HL-60 (cell line): ENCODE measurements around the gene ARID3C.

Experiments used
- DNase-seq, 2 experiments: peaks; one replicate each; pipeline ENCODE4 v3.0.0-alpha.2; 2010 to 2020; ENCODE audit warnings: low read depth in 1 of 2, low spot score in 1 of 2
- H3K27ac ChIP-seq: fragments of 250-450 bp; sonication (Bioruptor Pico); replicated peaks from 2 replicates; pipeline ENCODE4 v1.5.1; 2020; ENCODE audit warnings: mild to moderate bottlenecking, moderate library complexity
- H3K27me3 ChIP-seq: fragments of 250-450 bp; sonication (Bioruptor Pico); 2 replicates; pipeline ENCODE4 v1.5.1; 2021; ENCODE audit warnings: mild to moderate bottlenecking, moderate library complexity; ENCODE audit not compliant: insufficient read depth, poor library complexity, severe bottlenecking
- H3K4me3 ChIP-seq: replicated peaks from 2 replicates; pipeline ENCODE4 v1.5.1; 2011; ENCODE audit warnings: mild to moderate bottlenecking, control low read depth, low read length; ENCODE audit not compliant: insufficient read depth
- GABPA ChIP-seq: IDR thresholded peaks from 2 replicates; pipeline ENCODE4 v1.6.1; 2012; ENCODE audit warnings: low read depth
- POLR2AphosphoS5 ChIP-seq: IDR thresholded peaks from 2 replicates; pipeline ENCODE4 v1.6.1; 2012; ENCODE audit warnings: low read depth
- SPI1 ChIP-seq: IDR thresholded peaks from 2 replicates; pipeline ENCODE4 v1.6.1; 2012; ENCODE audit warnings: low read depth, mild to moderate bottlenecking, borderline replicate concordance
- TF ChIP-seq, protein P1 (sequence below): IDR thresholded peaks from one replicate; pipeline ENCODE4 v1.5.1; 2011; ENCODE audit warnings: low read length, control low read depth, inconsistent platforms; ENCODE audit not compliant: insufficient read depth
- TF ChIP-seq, protein P2 (sequence below): IDR thresholded peaks from 2 replicates; pipeline ENCODE4 v1.6.1; 2012; ENCODE audit warnings: low read depth; ENCODE audit not compliant: insufficient replicate concordance

Gene ARID3C

DNA sequence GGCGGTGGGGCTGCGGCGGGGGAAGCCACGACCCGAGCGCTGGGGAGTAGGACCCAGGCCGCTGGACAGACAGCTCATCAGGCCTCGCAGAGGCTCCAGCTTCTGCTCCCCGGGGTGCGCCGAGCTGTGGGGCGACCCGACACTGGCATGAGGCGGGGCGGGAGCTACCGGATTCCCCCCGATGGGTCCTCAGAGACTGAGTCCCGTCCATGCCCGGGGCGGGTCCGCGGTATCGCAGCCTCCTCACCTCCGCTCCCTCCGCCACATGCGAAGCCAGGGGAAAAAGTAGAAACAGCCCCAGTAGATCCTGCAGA lies 36.2 kb upstream of the ARID3C start:
- DNase-seq = peak in 1 of 2 experiments; percentile 9
- H3K4me3 ChIP-seq = peak overlapping the region; percentile 47
- H3K27ac ChIP-seq = peak overlapping the region; percentile 61
- TF ChIP-seq, protein P1, sequence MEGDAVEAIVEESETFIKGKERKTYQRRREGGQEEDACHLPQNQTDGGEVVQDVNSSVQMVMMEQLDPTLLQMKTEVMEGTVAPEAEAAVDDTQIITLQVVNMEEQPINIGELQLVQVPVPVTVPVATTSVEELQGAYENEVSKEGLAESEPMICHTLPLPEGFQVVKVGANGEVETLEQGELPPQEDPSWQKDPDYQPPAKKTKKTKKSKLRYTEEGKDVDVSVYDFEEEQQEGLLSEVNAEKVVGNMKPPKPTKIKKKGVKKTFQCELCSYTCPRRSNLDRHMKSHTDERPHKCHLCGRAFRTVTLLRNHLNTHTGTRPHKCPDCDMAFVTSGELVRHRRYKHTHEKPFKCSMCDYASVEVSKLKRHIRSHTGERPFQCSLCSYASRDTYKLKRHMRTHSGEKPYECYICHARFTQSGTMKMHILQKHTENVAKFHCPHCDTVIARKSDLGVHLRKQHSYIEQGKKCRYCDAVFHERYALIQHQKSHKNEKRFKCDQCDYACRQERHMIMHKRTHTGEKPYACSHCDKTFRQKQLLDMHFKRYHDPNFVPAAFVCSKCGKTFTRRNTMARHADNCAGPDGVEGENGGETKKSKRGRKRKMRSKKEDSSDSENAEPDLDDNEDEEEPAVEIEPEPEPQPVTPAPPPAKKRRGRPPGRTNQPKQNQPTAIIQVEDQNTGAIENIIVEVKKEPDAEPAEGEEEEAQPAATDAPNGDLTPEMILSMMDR = no peak
- TF ChIP-seq POLR2AphosphoS5 = no peak
- no peak for TF ChIP-seq SPI1
- no peak for TF ChIP-seq GABPA
- TF ChIP-seq, protein P2, sequence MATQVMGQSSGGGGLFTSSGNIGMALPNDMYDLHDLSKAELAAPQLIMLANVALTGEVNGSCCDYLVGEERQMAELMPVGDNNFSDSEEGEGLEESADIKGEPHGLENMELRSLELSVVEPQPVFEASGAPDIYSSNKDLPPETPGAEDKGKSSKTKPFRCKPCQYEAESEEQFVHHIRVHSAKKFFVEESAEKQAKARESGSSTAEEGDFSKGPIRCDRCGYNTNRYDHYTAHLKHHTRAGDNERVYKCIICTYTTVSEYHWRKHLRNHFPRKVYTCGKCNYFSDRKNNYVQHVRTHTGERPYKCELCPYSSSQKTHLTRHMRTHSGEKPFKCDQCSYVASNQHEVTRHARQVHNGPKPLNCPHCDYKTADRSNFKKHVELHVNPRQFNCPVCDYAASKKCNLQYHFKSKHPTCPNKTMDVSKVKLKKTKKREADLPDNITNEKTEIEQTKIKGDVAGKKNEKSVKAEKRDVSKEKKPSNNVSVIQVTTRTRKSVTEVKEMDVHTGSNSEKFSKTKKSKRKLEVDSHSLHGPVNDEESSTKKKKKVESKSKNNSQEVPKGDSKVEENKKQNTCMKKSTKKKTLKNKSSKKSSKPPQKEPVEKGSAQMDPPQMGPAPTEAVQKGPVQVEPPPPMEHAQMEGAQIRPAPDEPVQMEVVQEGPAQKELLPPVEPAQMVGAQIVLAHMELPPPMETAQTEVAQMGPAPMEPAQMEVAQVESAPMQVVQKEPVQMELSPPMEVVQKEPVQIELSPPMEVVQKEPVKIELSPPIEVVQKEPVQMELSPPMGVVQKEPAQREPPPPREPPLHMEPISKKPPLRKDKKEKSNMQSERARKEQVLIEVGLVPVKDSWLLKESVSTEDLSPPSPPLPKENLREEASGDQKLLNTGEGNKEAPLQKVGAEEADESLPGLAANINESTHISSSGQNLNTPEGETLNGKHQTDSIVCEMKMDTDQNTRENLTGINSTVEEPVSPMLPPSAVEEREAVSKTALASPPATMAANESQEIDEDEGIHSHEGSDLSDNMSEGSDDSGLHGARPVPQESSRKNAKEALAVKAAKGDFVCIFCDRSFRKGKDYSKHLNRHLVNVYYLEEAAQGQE = no peak
- H3K27me3 ChIP-seq = no peaks in the 10 kb centered on the region

DNA sequence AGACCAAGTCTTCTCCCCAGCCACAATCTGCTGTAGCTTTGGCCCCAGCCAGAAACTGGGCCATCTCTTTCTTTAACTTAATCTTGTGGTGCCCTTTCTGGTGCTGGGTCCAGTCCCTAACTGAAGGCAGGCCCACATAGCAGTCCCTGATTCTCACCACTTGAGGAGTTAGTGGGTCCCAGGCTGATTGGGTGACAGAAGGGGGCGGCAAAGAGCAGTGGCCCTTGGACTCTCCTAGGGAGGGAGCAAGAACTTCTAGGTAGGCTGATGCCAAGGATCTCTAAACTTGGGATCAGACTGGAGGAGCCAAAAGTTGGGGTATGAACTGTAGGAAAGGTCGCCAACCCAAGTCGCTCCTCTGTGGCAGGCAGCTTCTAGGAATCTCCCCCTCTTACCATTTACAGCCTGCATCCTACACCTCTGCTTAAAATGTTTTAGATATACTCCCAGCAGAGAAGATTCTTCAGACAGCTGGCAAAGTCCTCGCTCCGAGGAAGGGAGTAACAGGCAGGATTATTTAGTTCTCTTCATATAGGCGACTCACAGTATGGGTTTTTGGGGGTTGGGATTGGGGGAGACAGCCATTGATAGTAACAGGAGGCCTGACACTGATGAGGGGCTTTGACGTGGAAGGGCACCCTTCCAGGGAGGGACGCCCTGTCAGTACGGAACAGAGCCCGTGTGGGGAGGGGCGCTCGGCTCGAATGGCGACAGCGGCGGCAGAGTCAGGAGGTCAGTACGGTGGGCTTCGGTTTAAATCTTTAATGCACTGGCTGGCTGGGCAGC lies 35.6 kb upstream of the ARID3C start:
- no peaks in the 10 kb centered on the region for H3K27me3 ChIP-seq
- TF ChIP-seq, protein P2 = no peak
- TF ChIP-seq, protein P1 = peak; percentile 89
- DNase-seq = peak; percentile 49 to 79
- peak overlapping the region; percentile 61 for H3K27ac ChIP-seq
- peak overlapping the region; percentile 47 for H3K4me3 ChIP-seq

DNA sequence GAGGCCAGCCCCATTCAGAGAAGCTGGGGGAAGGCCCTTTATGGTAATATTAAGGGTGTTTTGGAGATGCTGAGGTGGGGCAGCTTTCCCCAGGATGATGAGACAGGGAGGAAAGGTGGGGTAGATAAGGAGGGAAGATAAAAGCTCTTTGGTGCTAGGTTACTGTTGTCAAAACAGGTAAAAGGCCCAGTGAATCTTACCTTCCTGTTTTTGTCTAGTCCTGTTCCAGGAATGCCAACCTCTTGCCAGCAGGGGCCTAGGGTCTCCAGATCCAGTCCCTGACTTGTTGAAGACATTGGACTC lies 34.4 kb upstream of the ARID3C start:
- Histone ChIP-seq H3K4me3 (no peak overlapping the region), H3K27ac (no peak overlapping the region), H3K27me3 (no peaks in the 10 kb centered on the region)
- TF ChIP-seq SPI1 = no peak
- TF ChIP-seq, protein P1 = no peak
- TF ChIP-seq POLR2AphosphoS5 = no peak
- no peak for TF ChIP-seq GABPA
- TF ChIP-seq, protein P2 = no peak
- DNase-seq = no peak
